GM12892 (cell line): ENCODE results near the gene GRWD1.

Experiments used
- POLR2A ChIP-seq: IDR thresholded peaks from 2 replicates; pipeline ENCODE4 v1.6.1; 2011; ENCODE audit warnings: low read depth, low read length, control low read depth
- POLR2AphosphoS5 ChIP-seq: IDR thresholded peaks from 2 replicates; pipeline ENCODE4 v1.6.1; 2011; ENCODE audit warnings: low read depth, low read length, control low read depth
- TAF1 ChIP-seq: IDR thresholded peaks from 2 replicates; pipeline ENCODE4 v1.6.1; 2011; ENCODE audit warnings: low read depth, mild to moderate bottlenecking, control low read depth, low read length, borderline replicate concordance

DNA sequence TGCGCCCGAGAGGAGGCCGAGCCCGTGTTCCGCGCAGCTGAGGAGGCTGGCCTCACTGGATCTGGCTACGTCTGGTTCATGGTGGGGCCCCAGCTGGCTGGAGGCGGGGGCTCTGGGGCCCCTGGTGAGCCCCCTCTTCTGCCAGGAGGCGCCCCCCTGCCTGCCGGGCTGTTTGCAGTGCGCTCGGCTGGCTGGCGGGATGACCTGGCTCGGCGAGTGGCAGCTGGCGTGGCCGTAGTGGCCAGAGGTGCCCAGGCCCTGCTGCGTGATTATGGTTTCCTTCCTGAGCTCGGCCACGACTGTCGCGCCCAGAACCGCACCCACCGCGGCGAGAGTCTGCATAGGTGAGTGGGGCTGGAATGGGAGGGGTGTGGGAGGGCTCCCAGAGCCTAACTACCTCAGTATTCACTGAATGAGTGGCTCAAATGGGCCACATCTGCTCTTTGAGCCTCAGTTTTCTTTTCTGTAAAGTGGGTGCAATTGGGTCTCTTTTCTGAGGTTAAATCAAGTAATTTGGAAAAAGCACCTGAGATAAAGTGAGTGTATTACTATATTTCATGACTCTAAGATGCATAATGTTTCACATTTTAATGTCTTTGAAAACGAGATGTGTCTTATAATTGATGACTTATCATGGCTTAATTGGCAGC is 40.6 kb upstream of the GRWD1 start:
- TF ChIP-seq TAF1 = no peak
- TF ChIP-seq POLR2A = no peak
- no peak for TF ChIP-seq POLR2AphosphoS5
